ENCODE measurements around the gene PWWP3B.
"Not testable (repeated sequence)": the region's sequence is repeated elsewhere in the genome, so short reads cannot be mapped to it uniquely, and the experiment has no call there.

Gene PWWP3B

GRCh38 chrX:106168107-106168506 is at the start of gene PWWP3B:
Gene PWWP3B (plus strand): TSS chrX:106168305. CDS start chrX:106205433, 37,128 bp downstream.
- no peak for DNase-seq (ENCODE audit: low read depth)

GRCh38 chrX:106139048-106139447 is 29.1 kb upstream of the PWWP3B start:
- no peak for DNase-seq (ENCODE audit: low read depth)

GRCh38 chrX:106144755-106145639 is 23.1 kb upstream of the PWWP3B start:
- DNase-seq (ENCODE audit: low read depth), result no peak

- no peak for DNase-seq (ENCODE audit: low read depth)
Observed at GRCh38 chrX:106150701-106151100, 17.4 kb upstream of the PWWP3B start.

GRCh38 chrX:106159861-106160282 is 8.2 kb upstream of the PWWP3B start:
- no peak for DNase-seq (ENCODE audit: low read depth)

GRCh38 chrX:106170318-106170717 is 2.2 kb downstream of the PWWP3B start:
- DNase-seq (ENCODE audit: low read depth), result no peak

GRCh38 chrX:106171293-106171820 is 3.3 kb downstream of the PWWP3B start:
- no peak for DNase-seq (ENCODE audit: low read depth)

GRCh38 chrX:106177106-106177981 is 9.2 kb downstream of the PWWP3B start:
- DNase-seq (ENCODE audit: low read depth), result no peak

GRCh38 chrX:106177982-106178321 is 9.8 kb downstream of the PWWP3B start:
- DNase-seq (ENCODE audit: low read depth), result no peak

- DNase-seq (ENCODE audit: low read depth), result no peak
Observed at GRCh38 chrX:106178826-106179225, 10.7 kb downstream of the PWWP3B start.

GRCh38 chrX:106183685-106184084 is 15.6 kb downstream of the PWWP3B start:
- not testable (repeated sequence) for DNase-seq (ENCODE audit: low read depth)

- no peak for DNase-seq (ENCODE audit: low read depth)
Observed at GRCh38 chrX:106201502-106202178, 33.5 kb downstream of the PWWP3B start.

- no peak for DNase-seq (ENCODE audit: low read depth)
Observed at GRCh38 chrX:106203315-106203714, 35.2 kb downstream of the PWWP3B start.

GRCh38 chrX:106208154-106208553 is 40.0 kb downstream of the PWWP3B start:
- no peak for DNase-seq (ENCODE audit: low read depth)
